Stimulated activated naive CD8-positive, alpha-beta T cell treated with anti-CD3 and anti-CD28 coated beads, Interleukin-15, amount 100 ng/mL, for 72 hours (primary cell): ENCODE results near the gene RLF.

Source experiments
- ATAC-seq: fragments of 150-1000 bp; cut with Tn5 transposase; 2 replicates; pipeline ENCODE4 v1.10.0; 2021; ENCODE audit warnings: mild to moderate bottlenecking, moderate library complexity
- DNase-seq, 2 donors: peaks; one replicate each; pipeline ENCODE4 v3.0.0; 2021 to 2022
- H3K27ac Mint-ChIP-seq, 2 donors: one replicate each; pipeline ENCODE4 v1.8.0; 2022; ENCODE audit warnings: mild to moderate bottlenecking in 2 of 2, mixed read lengths in 2 of 2, moderate library complexity in 2 of 2
- H3K27me3 Mint-ChIP-seq: one replicate; pipeline ENCODE4 v1.8.0; 2022; ENCODE audit warnings: mixed read lengths
- H3K4me1 Mint-ChIP-seq: one replicate; pipeline ENCODE4 v1.8.0; 2022; ENCODE audit warnings: mild to moderate bottlenecking, mixed read lengths
- H3K4me3 Mint-ChIP-seq, 2 donors: one replicate each; pipeline ENCODE4 v1.8.0; 2022; ENCODE audit warnings: mild to moderate bottlenecking in 2 of 2, mixed read lengths in 2 of 2, moderate library complexity in 1 of 2
- H3K9me3 Mint-ChIP-seq, 2 donors: one replicate each; pipeline ENCODE4 v1.8.0; 2022; ENCODE audit warnings: mixed read lengths in 2 of 2

The RLF gene, protein sequence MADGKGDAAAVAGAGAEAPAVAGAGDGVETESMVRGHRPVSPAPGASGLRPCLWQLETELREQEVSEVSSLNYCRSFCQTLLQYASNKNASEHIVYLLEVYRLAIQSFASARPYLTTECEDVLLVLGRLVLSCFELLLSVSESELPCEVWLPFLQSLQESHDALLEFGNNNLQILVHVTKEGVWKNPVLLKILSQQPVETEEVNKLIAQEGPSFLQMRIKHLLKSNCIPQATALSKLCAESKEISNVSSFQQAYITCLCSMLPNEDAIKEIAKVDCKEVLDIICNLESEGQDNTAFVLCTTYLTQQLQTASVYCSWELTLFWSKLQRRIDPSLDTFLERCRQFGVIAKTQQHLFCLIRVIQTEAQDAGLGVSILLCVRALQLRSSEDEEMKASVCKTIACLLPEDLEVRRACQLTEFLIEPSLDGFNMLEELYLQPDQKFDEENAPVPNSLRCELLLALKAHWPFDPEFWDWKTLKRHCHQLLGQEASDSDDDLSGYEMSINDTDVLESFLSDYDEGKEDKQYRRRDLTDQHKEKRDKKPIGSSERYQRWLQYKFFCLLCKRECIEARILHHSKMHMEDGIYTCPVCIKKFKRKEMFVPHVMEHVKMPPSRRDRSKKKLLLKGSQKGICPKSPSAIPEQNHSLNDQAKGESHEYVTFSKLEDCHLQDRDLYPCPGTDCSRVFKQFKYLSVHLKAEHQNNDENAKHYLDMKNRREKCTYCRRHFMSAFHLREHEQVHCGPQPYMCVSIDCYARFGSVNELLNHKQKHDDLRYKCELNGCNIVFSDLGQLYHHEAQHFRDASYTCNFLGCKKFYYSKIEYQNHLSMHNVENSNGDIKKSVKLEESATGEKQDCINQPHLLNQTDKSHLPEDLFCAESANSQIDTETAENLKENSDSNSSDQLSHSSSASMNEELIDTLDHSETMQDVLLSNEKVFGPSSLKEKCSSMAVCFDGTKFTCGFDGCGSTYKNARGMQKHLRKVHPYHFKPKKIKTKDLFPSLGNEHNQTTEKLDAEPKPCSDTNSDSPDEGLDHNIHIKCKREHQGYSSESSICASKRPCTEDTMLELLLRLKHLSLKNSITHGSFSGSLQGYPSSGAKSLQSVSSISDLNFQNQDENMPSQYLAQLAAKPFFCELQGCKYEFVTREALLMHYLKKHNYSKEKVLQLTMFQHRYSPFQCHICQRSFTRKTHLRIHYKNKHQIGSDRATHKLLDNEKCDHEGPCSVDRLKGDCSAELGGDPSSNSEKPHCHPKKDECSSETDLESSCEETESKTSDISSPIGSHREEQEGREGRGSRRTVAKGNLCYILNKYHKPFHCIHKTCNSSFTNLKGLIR (N-terminal part only)

DNA sequence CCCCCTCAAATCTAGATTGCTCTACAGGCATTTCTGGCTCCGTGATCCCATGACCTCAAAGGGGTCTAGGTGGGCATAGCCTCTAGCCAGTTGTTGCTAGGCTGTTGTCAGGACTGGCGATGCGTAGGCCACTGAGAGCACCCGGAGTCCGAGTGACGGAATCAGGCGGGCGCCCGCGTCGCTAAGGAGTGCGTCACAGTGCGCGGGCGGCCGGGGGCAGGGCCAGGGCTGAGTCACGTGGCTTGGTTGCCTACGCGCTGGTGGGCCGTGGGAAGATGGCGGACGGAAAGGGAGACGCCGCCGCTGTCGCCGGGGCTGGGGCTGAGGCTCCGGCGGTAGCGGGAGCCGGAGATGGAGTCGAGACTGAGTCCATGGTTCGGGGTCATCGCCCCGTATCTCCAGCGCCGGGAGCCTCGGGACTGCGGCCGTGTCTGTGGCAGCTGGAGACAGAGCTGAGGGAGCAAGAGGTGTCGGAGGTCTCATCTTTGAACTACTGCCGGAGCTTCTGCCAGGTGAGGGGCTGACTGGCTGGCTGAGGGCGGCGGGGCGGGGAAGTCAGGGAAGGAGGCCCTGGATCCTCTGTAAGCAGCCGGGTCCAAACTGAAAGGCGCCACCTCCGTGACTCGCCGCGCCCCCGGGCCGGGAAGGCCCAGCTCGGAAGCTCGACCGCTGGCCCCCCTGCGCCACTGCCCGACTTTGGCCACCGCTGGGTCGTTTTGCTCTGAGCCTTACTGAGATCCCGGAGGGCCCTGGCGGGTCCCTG, at the start of gene RLF:
RLF (plus strand) TSS at position 263 of the 763 bp plus-strand sequence; CDS start at position 276, 13 bp downstream.
- H3K9me3 Mint-ChIP-seq: no peaks in the 10 kb centered on the region
- H3K27ac Mint-ChIP-seq: no peak within 1 kb of the TSS
- ATAC-seq (peak; percentile 97), DNase-seq (peak; percentile 95 to 96)
- no peaks in the 10 kb centered on the region for H3K27me3 Mint-ChIP-seq
- peaks cover 17% of the 10 kb centered on the region for H3K4me1 Mint-ChIP-seq
- H3K4me3 Mint-ChIP-seq: no peak within 1 kb of the TSS

DNA sequence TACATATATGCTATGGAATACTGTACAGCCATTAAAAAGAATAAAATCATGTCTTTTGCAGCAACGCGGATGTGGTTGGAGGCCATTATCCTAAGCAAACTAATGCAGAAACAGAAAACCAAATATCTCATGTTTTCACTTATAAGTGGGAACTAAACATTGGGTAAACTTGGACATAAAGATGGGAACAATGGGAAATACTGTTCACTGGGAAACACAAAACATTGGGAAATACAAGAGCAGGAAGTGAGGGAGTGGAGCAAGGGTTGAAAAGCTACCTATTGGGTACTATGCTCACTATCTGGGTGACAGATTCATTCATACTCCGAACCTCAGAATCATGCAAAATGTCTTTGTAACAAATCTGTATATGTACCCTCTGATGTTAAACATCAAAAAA, 46.8 kb upstream of the RLF start:
- H3K4me1 Mint-ChIP-seq: no peaks in the 10 kb centered on the region
- ATAC-seq (no peak), DNase-seq (no peak)
- H3K27ac Mint-ChIP-seq: no peak overlapping the region
- H3K9me3 Mint-ChIP-seq: peaks cover 12 to 26% of the 10 kb centered on the region in 2 donors
- H3K27me3 Mint-ChIP-seq: peaks cover 33% of the 10 kb centered on the region
- no peak overlapping the region for H3K4me3 Mint-ChIP-seq

DNA sequence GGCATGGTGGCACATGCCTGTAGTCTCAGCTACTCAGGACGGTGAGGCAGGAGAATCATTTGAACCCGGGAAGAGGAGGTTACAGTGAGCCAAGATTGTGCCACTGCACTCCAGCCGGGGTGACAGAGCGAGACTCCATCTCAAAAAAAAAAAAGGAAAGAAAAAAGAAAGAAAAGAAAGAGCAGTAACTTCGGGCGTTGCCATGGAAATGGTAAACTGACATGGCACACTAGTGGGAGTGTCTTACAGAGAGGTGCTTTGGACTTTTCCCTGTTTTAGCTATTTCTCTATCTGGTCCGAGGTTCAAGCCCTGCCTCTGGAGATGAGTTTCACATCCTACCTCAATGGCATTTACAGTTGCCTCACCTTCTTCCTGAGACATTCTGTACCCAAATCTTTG, 41.1 kb upstream of the RLF start:
- H3K27me3 Mint-ChIP-seq: peaks cover 11% of the 10 kb centered on the region

DNA sequence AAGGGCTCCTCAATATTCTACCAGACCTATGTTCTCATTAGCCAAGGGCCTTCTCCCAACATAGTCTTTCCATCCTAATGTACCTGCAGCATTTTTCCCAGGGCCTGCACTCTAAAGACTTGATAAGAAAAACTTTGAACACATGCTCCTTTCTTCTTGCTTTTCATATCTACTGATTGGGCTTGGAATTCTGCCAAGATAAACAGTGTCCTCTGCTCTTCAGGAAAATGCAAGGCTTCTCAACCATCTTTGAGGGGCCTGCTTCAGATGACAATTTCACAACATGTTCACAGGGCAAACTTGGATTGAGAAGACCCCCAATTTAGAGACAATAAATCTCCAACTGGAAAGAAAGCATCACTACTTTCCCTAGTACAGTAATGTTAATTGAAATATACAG, 38.3 kb upstream of the RLF start:
- no peaks in the 10 kb centered on the region for H3K27me3 Mint-ChIP-seq
- no peak overlapping the region for H3K27ac Mint-ChIP-seq

More for the DNA sequence above, 41.1 kb upstream of the RLF start:
- Mint-ChIP-seq H3K27ac (no peak overlapping the region), H3K4me3 (no peak overlapping the region), H3K9me3 (no peaks in the 10 kb centered on the region), H3K4me1 (no peaks in the 10 kb centered on the region)
- ATAC-seq: no peak
- no peak for DNase-seq

DNA sequence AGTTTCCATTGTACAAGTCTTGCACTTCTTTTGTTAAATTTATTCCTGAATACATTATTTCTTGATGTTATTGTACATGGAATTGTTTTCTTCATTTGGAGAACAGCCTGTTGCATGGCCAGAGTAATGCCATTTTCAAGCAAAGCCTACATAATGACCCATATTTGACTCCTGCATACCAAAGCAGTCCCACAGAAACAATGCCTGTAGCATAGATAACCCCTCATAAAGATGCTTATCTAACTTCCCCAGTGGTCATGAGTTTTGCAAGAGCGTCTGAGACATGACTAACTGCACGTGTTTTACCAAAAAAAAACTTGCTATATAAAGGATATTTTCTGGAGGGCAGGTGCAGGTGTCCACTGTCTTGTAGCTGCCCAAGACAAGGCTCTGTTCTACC, 30.3 kb upstream of the RLF start:
- no peaks in the 10 kb centered on the region for H3K4me1 Mint-ChIP-seq
- H3K27ac Mint-ChIP-seq: no peak overlapping the region
- no peak for DNase-seq
- H3K4me3 Mint-ChIP-seq: no peak overlapping the region
- ATAC-seq: no peak
- peaks cover 10% of the 10 kb centered on the region for H3K27me3 Mint-ChIP-seq
- H3K9me3 Mint-ChIP-seq: no peaks in the 10 kb centered on the region

More for the DNA sequence above, 38.3 kb upstream of the RLF start:
- no peak overlapping the region for H3K4me3 Mint-ChIP-seq
- DNase-seq (no peak), ATAC-seq (no peak)
- no peaks in the 10 kb centered on the region for H3K4me1 Mint-ChIP-seq
- no peaks in the 10 kb centered on the region for H3K9me3 Mint-ChIP-seq

DNA sequence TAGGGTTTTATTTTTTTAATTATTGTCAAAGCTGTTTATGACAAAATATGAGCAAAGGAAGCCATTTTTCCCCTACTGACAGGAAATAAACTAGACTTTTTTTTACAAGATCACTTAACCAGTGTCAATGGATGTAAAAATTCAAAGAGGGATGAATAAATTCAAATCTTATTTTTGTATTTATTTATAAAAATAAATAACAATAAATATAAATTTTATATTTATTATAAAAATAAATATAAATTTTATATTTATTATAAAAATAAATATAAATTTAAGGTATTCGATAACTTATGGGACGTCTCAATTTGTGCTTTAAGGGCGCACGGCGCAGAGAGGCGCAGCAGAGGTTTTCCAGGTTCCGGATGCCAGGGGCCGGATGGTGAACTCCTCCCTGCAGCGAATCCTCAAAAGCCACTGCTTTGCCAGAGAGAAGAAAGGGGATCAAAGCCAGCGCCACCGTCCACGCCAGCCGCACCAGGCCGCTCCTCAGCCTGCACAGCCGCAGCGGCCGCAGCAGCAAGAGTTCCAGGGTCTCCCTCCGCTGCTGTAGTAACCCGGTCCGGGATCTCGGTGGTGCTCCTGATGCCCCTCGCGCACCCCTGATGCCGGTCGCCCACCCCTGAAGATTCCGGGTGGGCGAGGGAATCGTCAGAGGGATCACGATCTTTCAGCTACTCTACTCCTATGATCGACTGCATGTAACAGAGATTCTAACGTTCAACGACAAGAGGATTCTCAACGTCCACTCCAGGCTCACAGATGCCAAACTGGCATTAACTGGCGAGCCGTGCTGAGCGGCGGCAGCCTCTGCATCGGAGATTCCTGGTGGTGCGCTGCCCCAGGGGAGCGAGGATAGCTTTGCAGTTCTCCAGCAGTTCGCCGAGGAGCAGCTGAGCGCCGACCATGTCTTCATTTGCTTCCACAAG, 28.5 kb upstream of the RLF start:
- DNase-seq (no peak), ATAC-seq (no peak)
- no peaks in the 10 kb centered on the region for H3K9me3 Mint-ChIP-seq
- H3K27ac Mint-ChIP-seq: no peak overlapping the region
- H3K27me3 Mint-ChIP-seq: peaks cover 10% of the 10 kb centered on the region
- no peak overlapping the region for H3K4me3 Mint-ChIP-seq
- H3K4me1 Mint-ChIP-seq: no peaks in the 10 kb centered on the region

DNA sequence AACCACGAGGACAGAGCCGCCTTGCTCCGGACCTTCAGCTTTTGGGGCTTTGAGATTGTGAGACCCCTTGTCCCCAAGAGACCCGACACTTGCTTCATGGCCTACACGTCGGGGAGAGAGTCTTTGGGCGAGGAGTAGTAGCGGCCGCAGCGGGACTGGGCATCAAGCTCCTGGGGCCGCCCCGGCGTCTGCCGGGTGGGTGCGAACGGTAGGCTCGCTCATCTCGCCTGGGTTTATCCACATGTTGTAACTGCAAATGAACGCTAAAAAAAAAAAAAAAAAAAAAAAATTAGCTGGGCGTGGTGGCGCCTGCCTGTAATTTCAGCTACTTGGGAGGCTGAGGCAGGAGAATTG, 27.9 kb upstream of the RLF start:
- no peak for DNase-seq
- Mint-ChIP-seq H3K4me1 (no peaks in the 10 kb centered on the region), H3K27ac (no peak overlapping the region), H3K4me3 (no peak overlapping the region), H3K27me3 (peaks cover 10% of the 10 kb centered on the region), H3K9me3 (no peaks in the 10 kb centered on the region)
- no peak for ATAC-seq

DNA sequence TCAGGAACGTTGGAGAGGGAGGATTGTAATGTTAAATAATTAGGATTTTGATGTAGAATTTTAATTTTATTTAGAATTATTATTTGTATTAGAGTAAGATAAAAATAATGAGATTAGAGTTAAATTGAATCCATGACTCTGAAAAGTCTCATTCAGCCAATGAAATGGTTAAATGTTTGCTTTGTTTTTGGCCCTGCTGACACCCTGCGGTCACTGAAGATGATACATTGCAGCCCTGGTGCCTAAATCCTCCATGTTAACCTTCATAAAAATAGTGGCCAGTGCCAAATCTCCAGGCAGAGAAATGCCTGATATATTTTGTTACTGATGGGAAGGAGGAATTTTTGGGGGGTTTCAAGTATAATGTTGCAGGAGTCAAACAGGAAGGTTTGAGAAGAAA, 27.3 kb upstream of the RLF start:
- H3K27ac Mint-ChIP-seq: no peak overlapping the region

DNA sequence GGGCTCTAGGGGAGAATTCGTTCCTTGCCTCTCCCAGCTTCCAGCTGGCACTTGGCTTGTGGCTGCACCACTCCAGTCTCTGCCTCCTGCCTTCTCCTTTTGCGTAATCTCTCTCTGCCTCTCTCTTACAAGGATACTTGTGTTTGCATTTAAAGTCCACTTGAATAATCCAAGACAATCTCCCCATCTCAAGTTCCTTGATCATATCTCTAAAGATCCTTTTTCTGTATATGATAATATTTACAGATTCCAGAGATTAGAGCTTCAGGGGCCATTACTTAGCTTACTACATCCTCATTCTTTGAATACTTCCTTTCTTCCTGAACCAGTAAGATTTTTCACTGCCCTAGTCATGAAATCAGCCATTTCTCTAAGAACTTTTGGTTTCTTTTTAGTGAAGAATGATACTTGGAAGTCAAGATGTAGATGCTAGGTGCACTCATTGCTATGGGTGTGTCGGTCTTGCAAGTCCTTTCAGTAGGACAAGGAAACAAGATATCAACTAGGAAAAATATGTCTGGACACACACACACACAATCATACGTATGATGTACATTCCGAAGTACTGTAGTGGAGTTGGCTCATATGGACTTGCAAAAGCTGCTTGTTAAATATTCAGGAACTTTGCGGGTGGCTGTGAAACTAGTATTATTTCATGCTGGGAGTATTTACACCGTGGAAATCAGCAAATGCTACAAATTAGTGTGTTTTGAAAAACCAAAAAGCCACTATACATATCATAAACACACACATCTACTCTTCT, 20.8 kb upstream of the RLF start:
- no peak for ATAC-seq
- Mint-ChIP-seq H3K27ac (no peak overlapping the region), H3K9me3 (no peaks in the 10 kb centered on the region), H3K4me3 (no peak overlapping the region), H3K4me1 (peaks cover 8% of the 10 kb centered on the region), H3K27me3 (peaks cover 19% of the 10 kb centered on the region)
- no peak for DNase-seq

More for the DNA sequence above, 27.3 kb upstream of the RLF start:
- DNase-seq (no peak), ATAC-seq (no peak)
- no peak overlapping the region for H3K4me3 Mint-ChIP-seq
- H3K27me3 Mint-ChIP-seq: peaks cover 10% of the 10 kb centered on the region
- no peaks in the 10 kb centered on the region for H3K9me3 Mint-ChIP-seq
- H3K4me1 Mint-ChIP-seq: no peaks in the 10 kb centered on the region

DNA sequence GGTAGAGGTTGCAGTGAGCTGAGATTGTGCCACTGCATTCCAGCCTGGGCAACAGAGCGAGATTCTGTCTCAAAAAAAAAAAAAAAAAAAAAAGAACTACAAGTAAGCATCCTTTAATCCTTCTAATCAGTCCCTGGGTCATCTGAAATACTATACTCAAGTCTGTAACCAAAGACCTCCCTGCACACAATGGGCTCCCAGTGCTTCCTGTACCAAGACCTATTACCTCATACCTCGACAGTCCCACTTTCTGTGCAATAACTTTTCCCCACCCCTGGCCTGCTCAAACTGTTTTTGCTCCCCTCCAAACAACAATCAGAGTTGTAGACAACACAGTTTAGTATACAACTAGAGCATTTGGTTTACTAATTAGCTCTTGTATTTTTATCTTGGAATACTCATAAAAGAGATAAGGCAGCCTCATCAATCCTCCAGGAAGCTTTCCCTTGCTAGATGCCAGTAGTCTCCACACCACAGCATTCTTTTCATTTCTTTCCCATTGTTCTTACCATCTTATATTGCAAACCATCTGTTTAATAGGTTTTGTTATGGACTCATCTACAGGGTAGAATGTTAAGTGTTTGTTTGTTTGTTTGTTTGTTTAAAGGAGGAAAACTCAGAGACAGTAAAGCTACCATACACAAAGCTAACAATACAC, 19.2 kb upstream of the RLF start:
- Mint-ChIP-seq H3K27ac (no peak overlapping the region), H3K9me3 (no peaks in the 10 kb centered on the region), H3K4me1 (peaks cover 8% of the 10 kb centered on the region), H3K27me3 (peaks cover 25% of the 10 kb centered on the region), H3K4me3 (no peak overlapping the region)
- DNase-seq (no peak), ATAC-seq (no peak)

DNA sequence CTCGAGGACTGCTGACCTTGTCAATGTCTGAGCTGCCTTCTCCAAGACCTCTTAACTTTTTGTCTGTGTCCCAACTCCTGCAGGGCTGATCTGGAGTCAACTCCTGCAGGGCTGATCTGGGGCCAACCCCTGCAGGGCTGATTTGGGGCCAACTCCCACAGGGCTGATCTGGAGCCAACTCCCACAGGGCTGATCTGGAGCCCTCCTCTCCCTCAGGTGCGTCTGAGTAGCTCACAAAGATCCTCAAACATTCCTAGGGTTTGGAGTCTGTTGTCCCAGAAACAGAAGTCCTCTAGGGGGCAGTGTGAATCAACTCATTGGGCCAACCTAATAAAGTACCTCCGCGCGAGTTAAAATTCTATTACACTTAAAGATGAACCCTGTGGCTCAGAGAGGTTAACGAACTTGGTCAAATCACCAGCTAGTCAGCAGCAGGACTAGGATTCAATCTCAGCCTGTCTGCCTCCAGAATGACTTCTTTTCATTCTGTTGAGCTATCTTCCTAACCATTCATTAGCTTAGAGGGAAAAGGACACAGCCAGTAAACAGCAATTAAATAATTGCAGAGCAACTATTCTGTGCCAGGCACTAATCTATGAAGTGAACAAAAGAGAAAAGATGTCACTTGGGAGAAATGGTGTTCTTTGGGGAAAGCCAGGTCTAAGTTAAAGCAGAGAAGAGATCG, 17.2 kb upstream of the RLF start:
- peak; percentile 88 for ATAC-seq

DNA sequence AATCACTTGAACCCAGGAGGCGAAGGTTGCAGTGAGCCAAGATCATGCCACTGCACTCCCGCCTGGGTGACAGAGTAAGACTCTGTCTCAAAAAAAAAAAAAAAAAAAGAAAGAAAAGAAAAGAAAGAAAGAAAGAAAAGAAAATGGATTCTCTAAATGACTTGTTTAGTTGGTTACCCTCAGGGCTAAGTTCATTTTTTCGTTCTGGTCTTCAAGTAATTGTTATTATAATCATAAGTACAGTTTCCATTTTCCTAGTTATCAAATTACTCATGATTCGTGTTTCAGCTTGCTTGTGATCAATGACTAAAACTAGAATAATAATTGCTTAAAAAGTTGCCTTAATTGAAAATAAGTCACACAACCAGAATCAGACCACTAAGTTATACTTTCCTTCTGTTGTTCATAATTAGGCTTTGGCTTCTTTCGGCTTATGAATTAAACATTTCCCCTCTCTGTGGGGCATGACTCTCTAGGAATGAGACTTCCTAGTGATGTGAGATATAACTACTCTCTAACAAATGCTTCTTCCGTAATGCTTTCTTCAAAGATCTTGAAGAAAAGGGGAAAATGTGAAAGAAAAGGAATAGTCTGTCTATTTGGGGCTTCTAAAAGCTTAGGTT, 9.6 kb upstream of the RLF start:
- Mint-ChIP-seq H3K27ac (no peak overlapping the region), H3K4me1 (peaks cover 10% of the 10 kb centered on the region), H3K4me3 (no peak overlapping the region), H3K9me3 (no peaks in the 10 kb centered on the region), H3K27me3 (peaks cover 10% of the 10 kb centered on the region)
- ATAC-seq: no peak
- DNase-seq: no peak

More for the DNA sequence above, 17.2 kb upstream of the RLF start:
- Mint-ChIP-seq H3K9me3 (no peaks in the 10 kb centered on the region), H3K4me1 (peaks cover 8% of the 10 kb centered on the region), H3K4me3 (no peak overlapping the region), H3K27me3 (peaks cover 31% of the 10 kb centered on the region), H3K27ac (no peak overlapping the region)
- peak; percentile 50 to 60 for DNase-seq
